Epidermal melanocyte (primary cell): ENCODE results near the gene SPOCD1.

ENCODE experiments used
- DNase-seq: peaks from one replicate; pipeline ENCODE4 v3.0.0; 2011; ENCODE audit warnings: low spot score; ENCODE audit not compliant: insufficient read length

The SPOCD1 gene

DNA sequence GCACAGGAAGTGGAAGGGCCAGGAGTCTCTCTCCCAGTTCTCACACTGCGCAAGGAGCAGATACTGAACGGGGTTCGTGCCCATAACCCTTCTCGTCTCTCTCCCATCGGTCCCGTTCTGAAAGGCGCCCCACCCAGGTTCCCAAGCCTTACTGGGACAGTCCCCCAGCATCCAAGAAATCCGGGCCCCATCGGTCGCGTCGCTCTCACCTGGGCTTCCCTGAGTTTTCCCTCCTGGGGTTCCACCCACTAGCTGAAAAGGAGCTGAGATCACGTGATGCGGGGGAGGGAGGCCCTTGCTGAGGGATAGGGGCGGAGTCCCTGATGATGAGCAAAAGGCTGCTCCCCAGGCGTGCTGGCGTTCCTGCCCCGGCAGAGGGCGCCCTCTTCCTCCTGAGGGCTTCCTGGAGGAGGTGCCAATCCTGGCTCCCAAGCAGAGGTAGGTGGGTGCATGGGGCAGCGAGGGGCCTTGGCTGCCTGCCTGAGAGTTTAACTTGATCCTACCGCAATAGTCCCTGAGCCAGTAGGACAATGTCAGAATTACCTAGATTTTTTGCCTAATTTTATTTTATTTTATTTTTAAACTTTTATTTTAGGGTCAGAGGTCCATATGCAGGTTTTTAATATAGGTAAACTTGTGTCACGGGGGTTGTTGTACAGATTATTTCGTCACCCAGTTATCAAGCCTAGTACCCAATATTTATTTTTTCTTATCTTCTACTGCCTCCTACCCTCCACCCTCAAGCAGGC is at the start of gene SPOCD1:
Gene SPOCD1 (minus strand): TSS at position 271 of the 749 bp plus-strand sequence. CDS start 689 bp downstream, outside the sequence.
- peak; percentile 66 for DNase-seq

DNA sequence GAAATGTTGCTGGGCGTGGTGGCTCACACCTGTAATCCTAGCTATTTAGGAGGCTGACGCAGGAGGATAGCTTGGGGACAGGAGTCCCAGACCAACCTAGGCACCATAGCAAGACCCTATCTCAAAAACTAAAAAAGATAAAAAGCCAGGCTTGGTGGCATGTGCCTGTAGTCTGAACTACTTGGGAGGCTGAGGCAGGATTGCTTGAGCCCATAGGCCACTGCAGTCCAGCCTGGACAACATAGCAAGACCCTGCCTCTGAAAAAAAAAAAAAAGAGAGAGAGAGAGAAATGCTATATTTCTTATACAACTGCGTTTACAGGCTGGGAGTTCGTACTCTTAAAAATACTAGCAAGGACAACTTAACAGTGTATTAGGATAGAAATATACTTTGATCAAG is 46.2 kb upstream of the SPOCD1 start:
- no peak for DNase-seq

DNA sequence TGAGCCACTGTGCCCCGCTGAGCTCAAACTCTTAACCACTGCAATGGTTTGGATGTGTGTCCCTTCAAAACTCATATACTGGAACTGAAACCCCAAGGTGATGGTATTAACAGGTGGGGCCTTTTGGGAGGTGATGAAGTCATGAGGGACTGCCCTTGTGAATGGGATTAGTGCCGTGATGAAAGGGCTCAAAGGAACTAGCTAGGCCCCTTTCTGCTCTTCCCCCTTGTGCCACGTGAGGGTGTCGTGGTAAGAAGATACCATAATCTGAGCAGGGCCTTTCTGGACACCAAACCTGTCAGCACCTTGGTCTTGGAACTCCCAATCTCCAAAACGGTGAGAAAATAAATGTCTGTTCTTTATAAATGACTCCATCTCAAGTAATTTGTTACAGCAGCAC is 45.5 kb upstream of the SPOCD1 start:
- no peak for DNase-seq

DNA sequence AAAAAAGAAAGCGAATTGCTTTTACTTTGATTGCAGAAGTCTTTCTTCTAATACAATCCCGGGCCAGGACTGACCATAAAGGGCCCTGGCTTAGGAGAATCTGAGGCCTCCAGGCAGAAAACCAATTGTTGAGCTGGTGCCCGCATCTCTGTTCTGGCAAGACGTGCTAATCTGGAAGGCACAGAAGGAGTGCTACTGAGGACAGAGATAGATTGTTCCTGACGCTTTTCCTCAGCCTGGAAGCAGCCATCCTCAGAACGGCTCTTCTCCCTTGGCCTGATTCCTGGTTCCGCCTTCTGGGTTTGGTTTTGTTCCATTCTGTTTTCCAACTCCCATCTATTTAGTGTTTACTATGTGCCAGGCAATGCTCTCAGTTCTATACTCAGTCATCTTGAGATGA is 44.8 kb upstream of the SPOCD1 start:
- DNase-seq, result no peak

DNA sequence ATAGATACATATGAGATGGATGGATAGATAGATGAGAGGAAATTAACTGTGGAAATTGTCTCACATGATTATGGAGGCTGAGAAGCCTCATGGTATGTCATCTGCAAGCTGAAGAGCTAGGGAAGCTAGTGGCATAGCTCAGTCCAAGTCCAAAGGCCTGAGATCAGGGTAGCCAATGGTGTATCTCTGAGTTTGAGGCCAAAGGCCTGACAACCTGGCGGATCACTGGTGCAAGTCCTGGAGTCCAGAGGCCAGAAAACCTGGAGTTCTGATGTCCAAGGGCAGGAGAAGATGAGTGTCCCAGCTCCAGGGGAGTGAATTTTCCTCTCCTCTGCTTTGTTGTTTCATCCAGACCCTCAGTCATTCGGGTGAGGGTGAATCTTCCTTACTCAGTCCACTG is 43.9 kb upstream of the SPOCD1 start:
- no peak for DNase-seq

DNA sequence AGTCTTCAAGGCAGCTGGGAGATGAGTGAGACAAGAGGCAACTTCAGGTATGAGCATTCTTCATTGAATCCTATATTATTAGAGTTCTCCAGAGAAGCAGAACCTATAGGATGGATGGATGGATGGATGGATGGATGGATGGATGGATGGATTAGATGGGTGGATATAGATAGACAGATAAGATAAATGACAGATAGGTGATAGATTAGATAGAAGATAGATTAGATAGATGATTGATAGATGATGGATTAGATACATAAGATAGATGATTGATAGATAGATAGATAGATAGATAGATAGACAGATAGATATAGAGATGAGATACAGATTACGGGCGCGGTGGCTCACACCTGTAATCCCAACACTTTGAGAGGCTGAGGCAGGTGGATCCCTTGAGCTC is 43.2 kb upstream of the SPOCD1 start:
- DNase-seq, result no peak

DNA sequence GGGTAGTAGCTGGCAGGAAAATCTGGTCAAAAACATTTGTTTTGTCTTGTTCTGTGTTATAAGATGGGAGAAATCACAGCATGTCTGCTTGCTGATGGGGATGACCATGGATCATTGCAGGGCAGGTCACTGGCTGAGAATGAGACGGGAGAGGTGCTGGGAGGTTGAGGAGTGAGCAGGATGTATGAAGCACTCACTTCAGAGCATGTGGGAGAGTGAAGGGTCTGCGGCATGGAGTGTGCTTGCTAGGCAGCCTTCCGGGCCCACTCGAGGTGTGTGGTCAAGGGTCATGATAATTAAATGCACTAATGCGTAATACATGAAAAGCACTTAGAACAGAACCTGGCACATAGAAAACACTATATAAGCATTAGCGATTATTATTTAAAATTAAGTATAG is 42.0 kb upstream of the SPOCD1 start:
- no peak for DNase-seq

DNA sequence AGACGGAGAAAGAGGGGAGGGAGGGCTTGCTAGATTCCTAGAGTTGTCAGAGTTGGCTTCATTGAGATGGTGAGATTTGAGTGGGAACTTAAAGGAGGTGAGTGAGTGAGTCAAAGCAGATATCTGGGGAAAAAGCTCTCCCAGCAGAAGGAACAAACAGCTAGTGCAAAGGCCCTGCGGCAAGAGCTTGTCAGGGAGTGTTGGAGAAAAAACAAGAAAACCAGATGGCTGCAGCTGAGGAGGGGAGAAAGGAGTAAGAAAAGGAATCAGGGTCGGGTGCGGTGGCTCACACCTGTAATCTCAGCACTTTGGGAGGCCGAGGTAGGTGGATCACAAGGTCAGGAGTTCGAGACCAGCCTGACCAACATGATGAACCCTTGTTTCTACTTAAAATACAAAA is 40.3 kb upstream of the SPOCD1 start:
- no peak for DNase-seq

DNA sequence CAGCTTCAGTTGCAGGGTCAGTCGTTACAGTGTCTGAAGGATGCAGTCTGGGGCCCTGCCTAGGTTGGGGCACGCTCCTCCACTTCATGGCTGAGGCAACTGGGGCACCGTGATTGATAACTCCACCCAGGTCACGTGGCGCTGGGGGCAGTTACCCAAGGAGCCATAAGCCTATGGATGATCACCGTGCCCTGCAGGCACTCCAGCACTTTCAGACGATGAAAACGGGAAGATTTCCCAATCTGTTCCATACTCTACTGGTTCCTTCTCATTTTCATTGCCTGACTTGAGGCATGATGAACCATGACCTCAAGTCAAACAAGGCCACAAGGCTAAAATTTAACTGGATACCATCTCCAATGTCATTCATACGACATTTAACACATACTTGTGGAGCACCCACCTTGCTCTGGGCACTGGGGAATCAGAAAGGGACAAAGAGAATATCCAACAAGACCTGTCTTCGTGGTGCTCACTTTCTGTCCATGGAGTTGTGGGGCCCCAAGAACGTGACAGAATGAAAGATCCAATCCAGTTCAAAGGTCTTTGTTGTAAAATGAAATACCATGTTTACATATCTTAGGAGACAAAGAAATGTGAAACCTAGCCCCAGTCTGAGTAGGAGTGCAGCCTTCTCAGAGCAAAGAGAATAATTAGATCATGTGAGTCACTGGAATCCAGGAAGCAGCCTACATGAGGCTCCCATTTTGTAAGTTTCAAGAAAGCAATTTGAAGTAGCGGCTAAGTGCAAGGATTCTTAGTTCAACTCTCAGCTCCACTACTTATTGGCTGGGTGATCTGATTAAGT is 39.4 kb upstream of the SPOCD1 start:
- DNase-seq, result no peak

DNA sequence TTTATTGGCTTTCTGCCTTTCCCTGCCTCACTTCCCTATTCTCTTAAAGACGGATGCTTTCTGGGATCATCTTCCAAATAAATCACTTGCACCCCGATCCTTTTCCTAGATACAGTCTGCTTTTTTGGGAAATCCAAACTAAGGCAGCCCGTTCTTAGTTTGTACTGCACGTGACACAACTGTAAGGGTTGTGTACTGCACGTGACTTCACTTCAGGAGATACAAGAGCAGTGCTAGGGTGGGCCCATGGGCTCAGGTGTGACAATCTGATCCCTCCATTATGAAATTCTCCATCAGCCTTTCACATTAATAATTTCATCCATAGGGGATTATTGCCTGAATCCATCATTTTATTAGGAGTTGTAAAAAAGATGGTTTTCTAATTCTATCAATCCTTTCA is 33.8 kb upstream of the SPOCD1 start:
- DNase-seq, result no peak

DNA sequence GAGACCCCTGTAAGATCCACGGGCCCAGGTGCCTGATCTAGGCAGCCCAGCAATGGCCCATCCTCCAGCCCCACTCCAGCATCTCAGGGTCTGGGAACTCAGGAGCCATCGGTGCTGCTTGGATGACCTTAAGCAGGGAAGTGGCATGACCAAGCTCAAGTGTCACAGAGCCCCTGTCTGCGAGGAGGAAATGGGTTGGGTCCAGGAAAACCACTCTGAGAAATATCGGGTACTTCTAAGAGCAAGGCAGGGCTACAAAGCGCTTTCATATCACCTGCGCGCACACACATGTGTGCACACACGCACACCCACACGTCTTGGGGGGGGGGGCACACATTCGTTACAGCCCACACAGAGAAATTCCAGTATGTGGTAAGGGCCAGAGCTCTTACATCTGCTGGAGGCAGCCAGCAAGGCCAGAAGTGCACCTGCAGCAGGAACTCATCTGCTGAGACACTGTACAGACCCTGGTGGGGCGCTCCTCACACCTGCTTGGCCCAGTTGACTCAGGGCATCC is 32.6 kb upstream of the SPOCD1 start:
- no peak for DNase-seq

DNA sequence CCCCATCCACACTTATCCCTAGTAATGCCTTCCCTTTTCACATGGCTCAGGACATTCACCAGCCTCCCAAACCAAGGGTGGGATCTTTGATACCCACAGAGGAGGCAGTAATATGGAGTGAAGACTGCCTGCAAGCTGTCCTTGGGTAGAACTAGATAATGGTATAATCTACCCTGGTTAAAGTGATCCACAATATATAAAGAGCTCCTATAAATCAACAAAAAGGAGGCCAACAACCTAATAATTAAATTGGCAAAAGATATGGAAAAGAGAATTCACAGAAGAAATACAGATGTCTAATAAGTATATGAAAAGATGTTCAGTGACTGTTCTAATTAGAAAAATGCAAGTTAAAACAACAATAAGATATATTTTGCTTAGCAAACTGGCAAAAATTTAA is 30.7 kb upstream of the SPOCD1 start:
- no peak for DNase-seq

DNA sequence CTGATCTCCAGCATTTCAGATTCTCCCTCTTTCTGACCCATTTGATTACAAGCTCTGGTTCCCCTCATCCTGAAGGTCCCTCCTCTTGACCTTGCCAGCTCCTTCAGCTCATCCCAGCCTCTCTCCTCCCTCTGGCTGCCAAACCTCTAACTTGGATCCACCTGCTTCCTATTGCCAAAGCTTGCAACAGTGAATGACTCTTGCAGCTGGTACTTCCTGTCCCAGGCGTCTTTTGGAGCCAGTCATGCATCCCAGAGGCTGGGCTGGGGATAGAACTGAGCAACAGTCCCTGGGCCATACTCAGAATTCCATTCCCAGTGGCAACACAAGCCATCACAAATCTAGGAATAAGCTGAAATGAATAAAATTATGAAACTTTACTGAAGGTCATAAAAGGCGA is 27.7 kb upstream of the SPOCD1 start:
- DNase-seq, result peak; percentile 76

DNA sequence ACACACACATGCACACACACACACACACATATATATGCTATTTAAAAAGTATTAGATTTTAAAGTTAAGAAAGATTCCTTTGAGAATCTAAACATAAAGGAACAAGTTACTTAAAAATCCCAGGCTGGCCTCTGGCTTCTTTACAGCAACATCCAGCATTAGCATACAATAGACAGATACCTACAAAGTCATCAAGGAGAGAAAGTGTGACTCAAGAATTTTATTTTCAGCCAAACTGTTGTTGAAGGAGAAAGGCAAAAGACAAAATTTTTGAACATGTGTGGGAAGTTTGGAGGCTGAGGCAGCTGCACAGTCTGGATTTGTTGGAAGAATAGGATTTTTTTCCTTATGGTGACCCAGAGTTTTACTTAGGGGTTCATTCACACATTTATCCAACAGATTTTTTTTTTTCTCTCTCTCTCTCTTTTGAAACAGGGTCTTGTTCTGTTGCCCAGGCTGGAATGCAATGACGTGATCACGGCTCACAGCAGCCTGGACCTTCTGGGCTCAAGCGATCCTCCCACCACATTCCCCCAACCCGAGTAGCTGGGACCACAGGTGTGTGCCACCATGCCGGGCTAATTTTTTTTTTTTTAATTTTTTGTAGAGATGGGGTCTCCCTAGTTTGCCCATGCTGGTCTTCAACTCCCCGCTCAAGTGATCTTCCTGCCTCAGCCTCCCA is 24.0 kb upstream of the SPOCD1 start:
- no peak for DNase-seq

DNA sequence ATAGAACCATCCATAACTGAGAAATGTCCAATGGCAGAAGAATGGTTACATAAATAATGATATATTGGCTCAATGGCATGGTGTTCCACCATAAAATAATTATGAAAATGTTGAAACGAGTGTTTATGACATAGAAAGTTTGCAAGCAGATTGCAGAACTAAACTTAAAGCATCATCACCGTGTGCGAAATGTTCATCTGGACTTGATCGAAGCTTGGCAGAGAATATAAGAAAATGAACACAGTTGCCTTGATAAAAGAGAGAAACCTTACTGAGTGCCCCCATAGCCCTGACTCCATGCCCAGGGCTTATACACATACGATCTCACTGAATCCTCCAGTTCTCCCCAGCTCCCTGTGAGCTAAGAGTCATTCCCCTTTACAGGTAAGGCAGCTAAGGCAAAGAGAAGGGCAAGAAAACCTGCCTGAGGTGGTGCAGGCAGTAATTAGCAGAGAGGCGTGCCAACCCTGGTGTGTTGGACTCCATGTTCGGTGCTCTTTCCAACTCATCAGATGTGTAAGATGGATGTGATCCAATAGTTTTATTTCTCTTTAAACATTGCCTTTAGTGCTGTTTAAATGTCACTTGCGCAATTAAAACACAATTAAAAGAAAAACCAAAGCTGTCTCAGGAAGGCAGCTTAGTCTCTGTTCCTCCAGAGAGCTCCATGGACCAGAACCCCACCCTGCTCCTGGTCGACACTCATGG is 21.8 kb upstream of the SPOCD1 start:
- no peak for DNase-seq

DNA sequence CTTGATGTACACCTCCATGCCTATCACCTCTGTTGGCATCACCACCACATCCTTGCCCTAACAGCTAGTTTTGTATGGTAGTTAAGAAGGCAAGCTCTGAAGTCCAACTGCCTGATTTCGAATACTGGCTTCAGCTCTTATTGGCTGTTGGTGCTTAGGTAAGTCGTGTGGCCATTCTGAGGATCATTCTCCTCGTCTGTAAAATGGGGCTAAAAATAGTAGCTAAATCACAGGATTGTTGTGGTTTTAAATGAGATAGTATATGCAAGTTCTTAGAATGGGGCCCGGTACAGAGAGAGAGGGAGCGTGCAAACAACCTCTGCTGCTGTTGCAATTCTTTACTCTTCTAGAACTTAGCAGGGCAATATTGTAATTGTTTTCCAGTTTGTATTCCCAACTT is 20.8 kb upstream of the SPOCD1 start:
- DNase-seq, result no peak

DNA sequence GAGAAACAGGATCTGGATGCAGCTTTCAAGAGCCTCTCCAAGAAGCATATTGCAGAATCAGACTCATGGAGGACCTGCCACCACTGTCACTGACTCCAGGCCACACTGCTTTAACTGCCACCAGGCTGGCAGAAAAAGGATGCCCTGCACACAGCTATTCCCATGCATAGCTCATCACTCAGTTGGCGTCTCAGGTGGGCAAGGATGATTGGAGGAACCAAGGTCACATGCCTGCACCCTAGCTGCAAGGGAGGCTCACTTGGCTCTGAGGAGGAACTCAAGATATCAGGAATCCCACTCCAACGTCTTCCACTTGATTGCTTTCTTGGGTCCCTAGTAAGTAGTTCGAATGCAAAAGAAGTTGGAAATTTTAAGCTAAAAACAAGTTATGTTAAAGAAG is 19.6 kb upstream of the SPOCD1 start:
- DNase-seq, result no peak

DNA sequence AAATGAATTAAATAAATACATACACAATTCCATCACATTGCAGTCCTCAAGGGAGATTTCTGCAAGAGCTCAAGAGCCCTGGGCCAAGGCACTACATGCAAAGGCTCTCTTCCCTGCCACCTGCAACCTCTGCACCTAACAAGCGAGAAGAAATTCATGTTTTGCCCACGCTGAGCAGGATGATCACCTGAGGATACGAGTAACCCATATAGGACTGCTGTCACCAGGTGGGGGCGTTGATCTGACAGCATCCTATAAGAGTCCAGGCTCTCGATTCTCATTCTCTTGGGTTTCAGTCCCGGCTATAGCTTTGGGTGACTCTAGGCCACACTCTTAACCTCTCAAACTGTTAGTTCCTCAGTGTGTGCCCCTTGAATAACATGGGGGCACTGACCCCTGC is 18.7 kb upstream of the SPOCD1 start:
- DNase-seq, result no peak

DNA sequence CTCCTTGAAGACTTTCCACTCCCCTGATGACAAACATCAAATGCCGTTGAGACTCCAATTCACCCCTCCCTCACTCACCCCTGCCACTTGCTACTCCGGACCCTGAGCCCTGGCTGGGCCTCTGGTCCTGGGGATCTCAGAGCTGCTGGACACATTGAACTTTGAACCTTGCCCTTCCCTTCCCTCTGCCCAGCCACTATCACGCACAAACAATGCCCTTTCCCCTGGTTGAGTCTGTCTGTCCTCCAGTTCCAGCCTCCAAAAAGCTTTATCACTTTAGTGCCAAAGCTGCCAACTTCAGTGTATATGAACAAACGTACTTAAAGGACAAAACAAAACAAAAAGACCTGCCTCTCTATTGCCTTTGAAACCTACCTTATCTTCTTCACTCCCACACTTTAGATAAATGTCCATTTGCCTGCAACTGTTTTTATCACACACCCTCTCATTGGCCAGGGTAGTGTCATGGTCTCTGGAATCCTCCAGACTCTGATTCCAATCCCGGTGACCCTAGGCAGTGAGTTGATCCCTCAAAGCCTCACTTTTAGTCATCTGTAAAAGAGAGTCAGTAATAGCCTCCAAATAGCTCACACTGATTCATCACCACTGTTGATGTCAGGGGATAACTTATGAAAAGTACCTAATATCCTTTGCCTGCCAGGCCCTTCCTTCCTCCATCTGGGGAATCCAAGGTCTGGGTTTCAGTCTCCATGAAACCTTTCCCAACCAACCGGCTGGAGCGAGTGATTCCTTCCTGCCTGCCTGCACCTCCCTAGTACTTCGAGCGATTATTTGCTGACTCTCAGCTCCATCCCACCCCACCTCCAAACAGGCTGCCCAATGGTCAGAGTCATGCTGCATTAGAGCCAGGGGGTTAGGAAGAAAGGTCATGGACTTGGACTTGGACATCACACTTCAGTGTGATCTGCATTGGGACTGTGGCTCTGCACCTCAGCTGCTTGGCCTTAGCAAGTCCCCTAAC is 15.9 kb upstream of the SPOCD1 start:
- DNase-seq, result no peak

DNA sequence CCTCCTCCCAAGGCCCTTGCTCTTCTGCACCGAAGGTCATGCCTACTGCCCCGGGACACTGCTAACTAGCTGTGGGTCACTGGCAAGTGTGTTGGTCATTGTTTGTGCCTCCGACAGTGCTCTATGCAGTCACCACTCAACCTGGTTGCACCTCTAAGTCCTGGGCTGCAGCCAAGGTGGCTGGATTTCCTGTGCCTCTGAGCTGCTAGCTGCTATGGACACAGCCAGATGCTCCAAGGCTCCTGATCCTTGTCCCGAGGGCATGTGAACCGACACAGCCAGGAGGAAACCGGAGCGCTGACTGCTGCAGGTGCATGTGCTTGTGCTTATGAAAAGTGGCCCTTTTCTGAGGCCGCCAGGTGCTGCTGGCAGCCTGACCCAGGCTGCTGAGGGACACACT is 14.7 kb upstream of the SPOCD1 start:
- no peak for DNase-seq
